ENCODE measurements around the gene NDUFS6.

GRCh38 chr5:1831257-1831656 is 30.1 kb downstream of the NDUFS6 start:
- TF ChIP-seq POLR2A (IDR thresholded peaks at IDR 0.05) (no peak), CTCF (IDR thresholded peaks at IDR 0.05) (no peak)
